GM18526 (cell line): ENCODE results near the gene GAST.

Experiments used
- POLR2A ChIP-seq: IDR thresholded peaks from 3 replicates; pipeline ENCODE4 v1.6.1; 2011; ENCODE audit not compliant: insufficient read length; ENCODE audit errors: extremely low read depth

GAST gene

GRCh38 chr17:41728056-41728455 lies 15.9 kb downstream of the GAST start:
- TF ChIP-seq POLR2A, result no peak

GRCh38 chr17:41730479-41730878 lies 18.3 kb downstream of the GAST start:
- no peak for TF ChIP-seq POLR2A

GRCh38 chr17:41731836-41732235 lies 19.7 kb downstream of the GAST start:
- TF ChIP-seq POLR2A, result no peak

GRCh38 chr17:41733348-41734138 lies 21.4 kb downstream of the GAST start:
- no peak for TF ChIP-seq POLR2A

- TF ChIP-seq POLR2A, result no peak
Measured at GRCh38 chr17:41734139-41734948, 22.2 kb downstream of the GAST start, which contains the start of gene HAP1. Gene HAP1, minus strand, starts transcription at chr17:41734643. Its CDS starts 9 bp downstream, at chr17:41734634.

- no peak for TF ChIP-seq POLR2A
Measured at GRCh38 chr17:41734949-41735313, 22.8 kb downstream of the GAST start.

- no peak for TF ChIP-seq POLR2A
Measured at GRCh38 chr17:41735744-41736143, 23.6 kb downstream of the GAST start.

- no peak for TF ChIP-seq POLR2A
Measured at GRCh38 chr17:41736983-41737679, 25.0 kb downstream of the GAST start.

GRCh38 chr17:41737680-41738023 lies 25.5 kb downstream of the GAST start:
- no peak for TF ChIP-seq POLR2A

- no peak for TF ChIP-seq POLR2A
Measured at GRCh38 chr17:41738077-41738800, 26.1 kb downstream of the GAST start.

GRCh38 chr17:41738801-41739112 lies 26.6 kb downstream of the GAST start:
- TF ChIP-seq POLR2A, result no peak

GRCh38 chr17:41739661-41740352 lies 27.7 kb downstream of the GAST start:
- no peak for TF ChIP-seq POLR2A

- no peak for TF ChIP-seq POLR2A
Measured at GRCh38 chr17:41740506-41740905, 28.4 kb downstream of the GAST start.

- TF ChIP-seq POLR2A, result no peak
Measured at GRCh38 chr17:41741709-41742108, 29.6 kb downstream of the GAST start.

GRCh38 chr17:41748275-41748674 lies 36.1 kb downstream of the GAST start:
- no peak for TF ChIP-seq POLR2A

- no peak for TF ChIP-seq POLR2A
Measured at GRCh38 chr17:41750862-41751261, 38.7 kb downstream of the GAST start.
